Measurements from ENCODE around the gene TP73.

DNA sequence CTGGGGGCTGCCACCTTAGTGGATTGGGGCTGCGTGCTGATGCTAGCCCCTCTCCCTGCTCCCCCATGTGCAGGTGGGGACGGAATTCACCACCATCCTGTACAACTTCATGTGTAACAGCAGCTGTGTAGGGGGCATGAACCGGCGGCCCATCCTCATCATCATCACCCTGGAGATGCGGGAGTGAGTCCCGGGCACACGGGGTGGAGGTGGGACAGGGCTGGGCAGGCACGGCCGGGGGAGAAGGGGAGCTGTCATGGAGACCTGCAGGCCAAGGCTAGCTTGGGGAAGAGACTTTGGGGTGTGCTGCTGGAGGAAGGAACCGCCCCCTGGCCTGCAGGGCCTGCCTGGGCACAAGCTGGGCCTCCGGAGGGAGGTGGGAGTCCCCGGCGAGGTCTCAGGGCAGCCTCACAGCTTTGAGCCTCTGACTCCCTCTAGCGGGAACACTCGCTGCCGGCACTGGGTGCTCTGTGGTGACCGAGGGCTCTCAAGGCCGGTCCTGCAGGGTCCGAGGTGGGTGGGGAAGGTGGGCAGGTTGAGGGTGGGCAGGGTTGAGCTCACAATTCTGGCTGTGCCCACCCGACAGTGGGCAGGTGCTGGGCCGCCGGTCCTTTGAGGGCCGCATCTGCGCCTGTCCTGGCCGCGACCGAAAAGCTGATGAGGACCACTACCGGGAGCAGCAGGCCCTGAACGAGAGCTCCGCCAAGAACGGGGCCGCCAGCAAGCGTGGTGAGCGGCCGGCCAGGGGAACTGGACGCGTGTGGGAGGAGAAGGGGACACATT is 74.9 kb downstream of the TP73 start:
- TF ChIP-seq, protein P1, sequence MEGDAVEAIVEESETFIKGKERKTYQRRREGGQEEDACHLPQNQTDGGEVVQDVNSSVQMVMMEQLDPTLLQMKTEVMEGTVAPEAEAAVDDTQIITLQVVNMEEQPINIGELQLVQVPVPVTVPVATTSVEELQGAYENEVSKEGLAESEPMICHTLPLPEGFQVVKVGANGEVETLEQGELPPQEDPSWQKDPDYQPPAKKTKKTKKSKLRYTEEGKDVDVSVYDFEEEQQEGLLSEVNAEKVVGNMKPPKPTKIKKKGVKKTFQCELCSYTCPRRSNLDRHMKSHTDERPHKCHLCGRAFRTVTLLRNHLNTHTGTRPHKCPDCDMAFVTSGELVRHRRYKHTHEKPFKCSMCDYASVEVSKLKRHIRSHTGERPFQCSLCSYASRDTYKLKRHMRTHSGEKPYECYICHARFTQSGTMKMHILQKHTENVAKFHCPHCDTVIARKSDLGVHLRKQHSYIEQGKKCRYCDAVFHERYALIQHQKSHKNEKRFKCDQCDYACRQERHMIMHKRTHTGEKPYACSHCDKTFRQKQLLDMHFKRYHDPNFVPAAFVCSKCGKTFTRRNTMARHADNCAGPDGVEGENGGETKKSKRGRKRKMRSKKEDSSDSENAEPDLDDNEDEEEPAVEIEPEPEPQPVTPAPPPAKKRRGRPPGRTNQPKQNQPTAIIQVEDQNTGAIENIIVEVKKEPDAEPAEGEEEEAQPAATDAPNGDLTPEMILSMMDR (conservative IDR thresholded peaks at IDR 0.05; ENCODE audit: low read depth, low read length): peak; percentile 64
- no peak for TF ChIP-seq EZH2 (IDR thresholded peaks at IDR 0.05; ENCODE audit: low read length, unreplicated experiment)
- TF ChIP-seq EZH2phosphoT487 (IDR thresholded peaks at IDR 0.05; ENCODE audit: borderline replicate concordance, low read length): no peak

Measured in PC-3 (cell line).